GM23338 (cell line): ENCODE results near the gene TMEM53. TPM values are rescaled to one million over a fixed set of nuclear protein-coding genes. Genes with fewer than 3 reads are reported as not detected.

Experiments used
- ATAC-seq: fragments of 200-7000 bp; cut with Tn5 transposase; 3 replicates; pipeline ENCODE4 v1.9.1; 2020
- DNase-seq: peaks from one replicate; pipeline ENCODE4 v3.0.0-alpha.2; 2015; ENCODE audit warnings: low spot score
- H2AFZ ChIP-seq: fragments of 200-600 bp; sonication (generic); 2 replicates; pipeline ENCODE4 v1.8.0; 2016; ENCODE audit warnings: antibody characterized with exemption, mild to moderate bottlenecking, moderate library complexity
- H3F3A ChIP-seq: fragments of 200-600 bp; sonication (generic); replicated peaks from 2 replicates; pipeline ENCODE4 v1.8.0; 2017; ENCODE audit warnings: antibody characterized with exemption, mixed run types, low read depth
- H3K27ac ChIP-seq: fragments of 200-600 bp; sonication (generic); 2 replicates; pipeline ENCODE4 v1.6.1; 2016; ENCODE audit warnings: low read depth
- H3K27me3 ChIP-seq: fragments of 200-600 bp; sonication (generic); 2 replicates; pipeline ENCODE4 v1.8.0; 2016; ENCODE audit warnings: mild to moderate bottlenecking, mixed run types, moderate library complexity; ENCODE audit not compliant: insufficient read depth
- H3K36me3 ChIP-seq: fragments of 200-600 bp; sonication (generic); 2 replicates; pipeline ENCODE4 v1.8.0; 2016; ENCODE audit warnings: mild to moderate bottlenecking; ENCODE audit not compliant: insufficient read depth
- H3K4me1 ChIP-seq: fragments of 200-600 bp; sonication (generic); 2 replicates; pipeline ENCODE4 v1.8.0; 2016; ENCODE audit warnings: mild to moderate bottlenecking, moderate library complexity; ENCODE audit not compliant: insufficient read depth
- H3K4me2 ChIP-seq: fragments of 200-600 bp; sonication (generic); 2 replicates; pipeline ENCODE4 v1.7.1; 2017; ENCODE audit warnings: mixed run types
- H3K4me3 ChIP-seq: fragments of 200-600 bp; sonication (generic); 2 replicates; pipeline ENCODE4 v1.6.1; 2016; ENCODE audit warnings: mixed run types
- H3K79me2 ChIP-seq: fragments of 200-600 bp; sonication (generic); replicated peaks from 2 replicates; pipeline ENCODE4 v1.8.0; 2017; ENCODE audit warnings: mild to moderate bottlenecking; ENCODE audit not compliant: insufficient read depth
- H3K9me2 ChIP-seq: fragments of 200-600 bp; sonication (generic); 2 replicates; pipeline ENCODE4 v1.8.0; 2017; ENCODE audit not compliant: insufficient read depth
- H4K20me1 ChIP-seq: fragments of 200-600 bp; sonication (generic); replicated peaks from 2 replicates; pipeline ENCODE4 v1.8.0; 2017; ENCODE audit warnings: mild to moderate bottlenecking; ENCODE audit not compliant: insufficient read depth
- H3K27ac Mint-ChIP-seq: 2 replicates; pipeline ENCODE4 v1.8.0; 2020; ENCODE audit warnings: inconsistent platforms, mild to moderate bottlenecking, moderate library complexity, mixed read lengths
- H3K27me3 Mint-ChIP-seq: 3 replicates; pipeline ENCODE4 v1.8.0; 2022; ENCODE audit warnings: low read depth, mild to moderate bottlenecking, moderate library complexity, mixed read lengths, inconsistent platforms; ENCODE audit not compliant: insufficient read depth, poor library complexity
- H3K36me3 Mint-ChIP-seq: 3 replicates; pipeline ENCODE4 v1.8.0; 2021; ENCODE audit warnings: low read depth, mild to moderate bottlenecking, inconsistent platforms, moderate library complexity, mixed read lengths
- H3K4me1 Mint-ChIP-seq: 3 replicates; pipeline ENCODE4 v1.8.0; 2020; ENCODE audit warnings: mild to moderate bottlenecking, inconsistent platforms, mixed read lengths
- H3K4me3 Mint-ChIP-seq: 3 replicates; pipeline ENCODE4 v1.8.0; 2021; ENCODE audit warnings: moderate library complexity, mild to moderate bottlenecking, inconsistent platforms, mixed read lengths
- H3K9me3 Mint-ChIP-seq: 3 replicates; pipeline ENCODE4 v1.8.0; 2020; ENCODE audit warnings: moderate library complexity, mild to moderate bottlenecking, inconsistent platforms, mixed read lengths
- CREB1 ChIP-seq: fragments of 250-450 bp; sonication (Bioruptor Pico); IDR thresholded peaks from 2 replicates; pipeline ENCODE4 v1.5.0; 2020; ENCODE audit warnings: low read depth, mild to moderate bottlenecking, moderate library complexity
- EZH2 ChIP-seq: fragments of 200-600 bp; sonication (generic); IDR thresholded peaks from one replicate; pipeline ENCODE4 v1.8.0; 2017; ENCODE audit warnings: antibody characterized with exemption, mild to moderate bottlenecking, low read depth; ENCODE audit not compliant: unreplicated experiment
- JUNB ChIP-seq: IDR thresholded peaks from one replicate; pipeline ENCODE4 v1.6.1; 2016; ENCODE audit warnings: antibody characterized with exemption; ENCODE audit not compliant: unreplicated experiment
- NANOG ChIP-seq: IDR thresholded peaks from 2 replicates; pipeline ENCODE4 v1.6.1; 2016; ENCODE audit warnings: antibody characterized with exemption, borderline replicate concordance
- REST ChIP-seq: IDR thresholded peaks from one replicate; pipeline ENCODE4 v1.6.1; 2018; ENCODE audit warnings: antibody characterized with exemption; ENCODE audit not compliant: unreplicated experiment
- STAT1 ChIP-seq: IDR thresholded peaks from one replicate; pipeline ENCODE4 v1.6.1; 2016; ENCODE audit warnings: antibody characterized with exemption; ENCODE audit not compliant: unreplicated experiment
- polyA plus RNA-seq: library from polyadenylated mRNA; unstranded; fragments of >200 nt; fragmentation: Nextera tagmentation; extraction: Ambion mirVana; gene quantifications from 2 replicates; pipeline ENCODE4 v1.2.1, GENCODE V29; 2016
- total RNA-seq: library from RNA; depleted of rRNA; stranded (reverse); fragments of >200 nt; shearing (Covaris generic); gene quantifications from 2 replicates; pipeline ENCODE4 v1.2.3, GENCODE V29; 2014
- TF ChIP-seq, protein P1 (sequence below), 2 experiments: fragments of 200-600 bp in 1 of 2; sonication (generic) in 1 of 2; conservative IDR thresholded peaks; 2 replicates each; pipeline versions ENCODE4 v1.5.1 to v1.6.1; 2016 to 2017; ENCODE audit warnings: antibody characterized with exemption in 2 of 2, low read depth in 2 of 2, mild to moderate bottlenecking in 2 of 2, moderate library complexity in 1 of 2

The TMEM53 gene
- total and polyA plus RNA-seq, 2 experiments from 2014 or later = 15.4 to 20.8 TPM

DNA sequence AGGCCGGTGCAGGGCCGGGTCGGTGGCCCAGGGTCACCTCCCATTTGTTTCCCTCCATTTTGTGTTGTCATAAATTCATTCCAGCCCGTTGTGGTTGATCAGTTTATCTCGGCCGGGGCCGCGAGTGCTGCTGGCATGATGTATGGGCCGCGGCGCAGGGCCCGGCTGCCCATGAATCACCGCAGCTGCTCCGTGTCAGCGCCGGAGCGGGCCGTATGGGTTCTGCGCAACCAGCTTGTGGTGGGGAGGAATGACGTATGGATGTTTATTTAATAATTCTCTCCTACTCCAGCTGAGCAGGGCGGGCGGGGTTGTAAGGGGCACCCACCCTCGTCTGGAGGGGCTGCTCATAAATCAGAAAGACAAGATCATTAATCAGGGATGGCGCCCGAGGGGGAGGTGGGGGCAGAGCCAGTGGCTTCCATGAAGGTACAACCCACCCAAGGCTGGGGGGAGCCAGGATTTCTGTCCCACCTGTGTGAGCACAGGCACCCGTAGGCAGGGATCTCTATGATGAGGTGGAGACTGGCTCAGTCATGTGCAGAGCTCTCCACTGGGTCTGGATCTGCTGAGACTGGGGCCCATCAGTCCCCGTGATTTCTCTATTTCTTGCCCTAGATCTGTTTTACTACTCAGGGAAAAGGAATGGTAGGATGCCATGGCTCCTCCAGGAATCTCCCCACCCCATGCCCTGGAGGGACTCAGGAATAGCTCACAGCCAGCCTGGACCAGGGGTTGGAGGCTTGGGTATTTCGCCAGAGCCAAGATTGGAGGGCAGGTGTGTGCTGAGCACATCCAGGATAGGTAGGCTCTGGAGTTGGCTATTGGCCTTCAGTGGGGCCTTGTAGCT is 27.8 kb downstream of the TMEM53 start:
- H3K4me3 Mint-ChIP-seq = no peak overlapping the region
- peaks cover 8% of the 10 kb centered on the region for H3K27me3 Mint-ChIP-seq
- TF ChIP-seq EZH2 = no peak
- no peak for TF ChIP-seq STAT1
- TF ChIP-seq NANOG = no peak
- TF ChIP-seq JUNB = no peak
- Histone ChIP-seq H3K27ac (no peak overlapping the region), H2AFZ (no peak overlapping the region), H3K36me3 (peaks cover 18% of the 10 kb centered on the region), H3F3A (0 out of 2 replicates have a peak, but pooled peaks cover 4% of the 10 kb centered on the region), H3K9me2 (no peaks in the 10 kb centered on the region), H3K27me3 (no peaks in the 10 kb centered on the region), H3K79me2 (no peaks in the 10 kb centered on the region), H3K4me2 (no peak overlapping the region), H3K4me3 (no peak overlapping the region), H4K20me1 (peaks cover 9% of the 10 kb centered on the region), H3K4me1 (peaks cover 11% of the 10 kb centered on the region; the same call in 1 of the 2 replicates)
- ATAC-seq = no peak
- DNase-seq = no peak
- H3K4me1 Mint-ChIP-seq = peaks cover 28% of the 10 kb centered on the region
- no peaks in the 10 kb centered on the region; the same call in 2 of the 3 replicates for H3K9me3 Mint-ChIP-seq
- H3K27ac Mint-ChIP-seq = no peak overlapping the region
- peaks cover 68% of the 10 kb centered on the region for H3K36me3 Mint-ChIP-seq

DNA sequence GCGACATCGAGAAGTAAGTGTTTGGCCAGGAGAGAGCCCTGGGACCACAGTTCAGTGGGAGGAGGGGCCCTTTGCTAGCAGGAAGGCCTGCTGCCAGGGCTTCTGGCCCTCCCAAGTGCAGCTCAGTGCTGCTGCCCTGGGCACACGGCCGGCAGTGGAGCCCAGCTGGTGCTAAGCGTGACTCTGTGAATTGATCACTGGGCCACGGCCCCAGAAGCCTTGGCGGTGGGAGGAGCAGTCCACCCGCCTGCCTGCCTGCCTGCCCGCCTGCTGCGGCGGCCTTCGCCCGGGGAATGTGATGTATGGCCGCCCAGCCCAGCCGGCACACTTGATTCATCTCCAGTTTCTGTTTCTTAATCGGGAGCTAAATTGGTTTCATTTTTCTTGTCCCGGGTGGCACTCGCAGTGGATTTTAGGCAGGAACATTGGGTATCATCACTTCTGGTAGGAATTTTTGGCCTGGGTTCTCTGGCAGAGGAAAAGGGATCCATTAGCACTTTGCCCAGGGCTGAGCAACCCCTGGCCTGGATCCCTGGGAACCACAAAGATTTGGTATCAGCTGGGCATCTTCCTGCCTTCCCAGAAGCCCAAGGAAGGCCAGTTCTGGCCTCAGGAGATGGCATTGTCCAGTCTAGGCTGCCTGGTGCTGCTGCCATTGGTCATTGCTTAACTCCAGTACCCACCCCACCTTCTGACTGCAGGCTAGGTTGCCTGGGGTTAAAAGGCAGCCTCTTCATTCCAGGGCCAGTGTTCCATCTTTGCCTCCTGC is 28.6 kb downstream of the TMEM53 start:
- H3K4me1 ChIP-seq = peaks cover 11% of the 10 kb centered on the region; the same call in 1 of the 2 replicates
- H3F3A ChIP-seq = no peaks in the 10 kb centered on the region
- no peak overlapping the region for H3K27ac Mint-ChIP-seq
- no peak overlapping the region for H3K4me2 ChIP-seq
- ATAC-seq = no peak
- H3K27me3 ChIP-seq = no peaks in the 10 kb centered on the region
- no peaks in the 10 kb centered on the region; the same call in 2 of the 3 replicates for H3K9me3 Mint-ChIP-seq
- H3K36me3 Mint-ChIP-seq = peaks cover 69% of the 10 kb centered on the region
- H3K27ac ChIP-seq = no peak overlapping the region
- H3K4me1 Mint-ChIP-seq = peaks cover 20% of the 10 kb centered on the region
- H4K20me1 ChIP-seq = peaks cover 15% of the 10 kb centered on the region
- H3K9me2 ChIP-seq = no peaks in the 10 kb centered on the region
- peaks cover 8% of the 10 kb centered on the region for H3K27me3 Mint-ChIP-seq
- H3K79me2 ChIP-seq = no peaks in the 10 kb centered on the region
- no peak for DNase-seq
- no peak overlapping the region for H3K4me3 Mint-ChIP-seq
- peaks cover 18% of the 10 kb centered on the region for H3K36me3 ChIP-seq
- no peak overlapping the region for H2AFZ ChIP-seq
- H3K4me3 ChIP-seq = no peak overlapping the region
- TF ChIP-seq STAT1 (no peak), CREB1 (CRISPR knock-in tag) (no peak), NANOG (no peak), REST (no peak)
- TF ChIP-seq, protein P1, sequence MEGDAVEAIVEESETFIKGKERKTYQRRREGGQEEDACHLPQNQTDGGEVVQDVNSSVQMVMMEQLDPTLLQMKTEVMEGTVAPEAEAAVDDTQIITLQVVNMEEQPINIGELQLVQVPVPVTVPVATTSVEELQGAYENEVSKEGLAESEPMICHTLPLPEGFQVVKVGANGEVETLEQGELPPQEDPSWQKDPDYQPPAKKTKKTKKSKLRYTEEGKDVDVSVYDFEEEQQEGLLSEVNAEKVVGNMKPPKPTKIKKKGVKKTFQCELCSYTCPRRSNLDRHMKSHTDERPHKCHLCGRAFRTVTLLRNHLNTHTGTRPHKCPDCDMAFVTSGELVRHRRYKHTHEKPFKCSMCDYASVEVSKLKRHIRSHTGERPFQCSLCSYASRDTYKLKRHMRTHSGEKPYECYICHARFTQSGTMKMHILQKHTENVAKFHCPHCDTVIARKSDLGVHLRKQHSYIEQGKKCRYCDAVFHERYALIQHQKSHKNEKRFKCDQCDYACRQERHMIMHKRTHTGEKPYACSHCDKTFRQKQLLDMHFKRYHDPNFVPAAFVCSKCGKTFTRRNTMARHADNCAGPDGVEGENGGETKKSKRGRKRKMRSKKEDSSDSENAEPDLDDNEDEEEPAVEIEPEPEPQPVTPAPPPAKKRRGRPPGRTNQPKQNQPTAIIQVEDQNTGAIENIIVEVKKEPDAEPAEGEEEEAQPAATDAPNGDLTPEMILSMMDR (conservative IDR thresholded peaks at IDR 0.05; ENCODE audit: low read depth in 2 of 2) = no peak
